ENCODE measurements around the gene NUDT9. TPM values are rescaled to one million over a fixed set of nuclear protein-coding genes. Genes with fewer than 3 reads are reported as not detected.
"Not testable (repeated sequence)": the region's sequence is repeated elsewhere in the genome, so short reads cannot be mapped to it uniquely, and the experiment has no call there.

Gene NUDT9, protein sequence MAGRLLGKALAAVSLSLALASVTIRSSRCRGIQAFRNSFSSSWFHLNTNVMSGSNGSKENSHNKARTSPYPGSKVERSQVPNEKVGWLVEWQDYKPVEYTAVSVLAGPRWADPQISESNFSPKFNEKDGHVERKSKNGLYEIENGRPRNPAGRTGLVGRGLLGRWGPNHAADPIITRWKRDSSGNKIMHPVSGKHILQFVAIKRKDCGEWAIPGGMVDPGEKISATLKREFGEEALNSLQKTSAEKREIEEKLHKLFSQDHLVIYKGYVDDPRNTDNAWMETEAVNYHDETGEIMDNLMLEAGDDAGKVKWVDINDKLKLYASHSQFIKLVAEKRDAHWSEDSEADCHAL
- polyA plus RNA-seq = 10 to 100 TPM; 25.7 to 39.8 TPM

DNA sequence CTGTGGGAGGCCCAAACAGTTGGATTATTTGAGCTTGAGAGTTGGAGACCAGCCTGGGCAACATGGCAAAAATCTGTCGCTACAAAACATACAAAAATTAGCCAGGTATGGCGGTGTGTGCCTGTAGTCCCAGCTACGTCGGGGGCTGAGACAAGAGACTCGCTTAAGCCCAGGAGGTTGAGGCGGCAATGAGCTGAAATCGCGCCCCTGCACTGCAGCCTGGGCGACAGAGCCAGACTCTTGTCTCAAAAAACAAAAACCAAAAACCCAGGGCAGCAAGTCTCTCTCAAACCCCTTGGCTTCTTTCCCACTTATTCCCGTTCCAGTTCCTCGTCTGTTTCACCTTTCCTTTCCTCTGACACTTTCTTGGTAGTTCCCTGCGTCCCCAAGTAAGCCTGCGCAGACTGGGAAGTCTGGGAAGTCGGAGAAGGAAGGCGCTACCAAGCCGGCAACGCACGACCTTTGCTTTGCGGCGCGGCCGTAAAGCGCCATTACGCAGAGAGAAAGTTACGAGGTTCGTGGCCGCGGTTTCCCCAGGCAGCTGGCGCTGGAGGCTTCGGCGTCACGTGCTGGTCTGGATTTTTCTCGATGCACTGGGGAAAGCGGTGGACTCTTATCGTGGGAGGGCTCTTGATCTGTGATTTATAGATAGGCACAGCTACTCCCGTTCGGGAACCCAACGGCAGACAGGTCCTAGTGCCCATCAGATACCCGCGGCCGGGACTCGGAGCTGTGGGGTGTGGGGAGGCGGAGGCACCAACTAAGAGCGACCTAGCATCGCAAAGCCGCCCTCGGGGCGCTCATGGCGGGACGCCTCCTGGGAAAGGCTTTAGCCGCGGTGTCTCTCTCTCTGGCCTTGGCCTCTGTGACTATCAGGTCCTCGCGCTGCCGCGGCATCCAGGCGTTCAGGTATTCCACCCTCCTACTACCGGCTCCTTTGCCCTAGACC lies at the start of gene NUDT9:
NUDT9 (plus strand) TSS at position 470 of the 949 bp plus-strand sequence; CDS start at position 803, 333 bp downstream.
- 0 to 1% methylated on average over 58 of the region's 58 CpGs for WGBS, 2 donors
- Histone ChIP-seq H3K27me3 (ENCODE audit: control insufficient read depth in 1 of 2, insufficient read depth in 2 of 2, low read length in 2 of 2) (no peaks in the 10 kb centered on the region), H3K36me3 (ENCODE audit: control insufficient read depth in 2 of 2, insufficient read depth in 2 of 2, low read length in 1 of 2) (no peaks in the 10 kb centered on the region), H3K4me3 (ENCODE audit: low read depth in 1 of 2, low read length in 2 of 2) (peak within 1 kb of the TSS; percentile 72 to 99), H3K4me1 (ENCODE audit: control insufficient read depth in 2 of 2, insufficient read depth in 2 of 2, low read length in 1 of 2) (peaks cover 0 to 5% of the 10 kb centered on the region in 2 donors), H3K27ac (ENCODE audit: low read depth in 2 of 2, low read length in 1 of 2) (peak within 1 kb of the TSS; percentile 95 to 98), H3K9me3 (ENCODE audit: control insufficient read depth in 2 of 2, insufficient read depth in 1 of 2, low read depth in 1 of 2, low read length in 1 of 2) (no peaks in the 10 kb centered on the region)

DNA sequence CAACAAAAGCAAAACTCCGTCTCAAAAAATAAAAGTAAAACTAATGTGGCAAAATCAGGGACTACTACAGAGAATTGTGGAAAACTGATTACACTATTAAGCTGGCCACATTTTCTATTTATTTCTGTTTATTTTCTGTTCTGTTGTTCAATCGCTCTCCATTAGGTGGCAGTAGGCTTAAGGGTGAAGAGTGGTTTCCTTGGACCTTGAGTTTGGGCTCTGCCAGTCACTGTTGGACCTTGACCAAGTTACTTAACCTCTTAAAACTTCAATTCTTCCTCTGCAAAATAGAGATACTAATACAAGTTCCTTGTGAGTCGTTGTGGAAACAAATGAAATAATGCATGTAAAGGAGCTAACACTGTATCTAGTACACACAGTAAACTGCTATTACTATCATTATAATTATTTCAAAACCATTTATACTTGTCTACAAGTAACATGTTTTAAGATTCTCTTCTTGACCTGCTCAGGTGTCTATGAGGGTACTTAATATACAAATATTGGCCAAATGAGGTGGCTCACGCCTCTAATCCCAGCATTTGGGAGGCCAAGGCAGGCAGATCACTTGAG lies 46.6 kb upstream of the NUDT9 start:
- H3K27ac ChIP-seq (ENCODE audit: low read depth in 2 of 2, low read length in 1 of 2) = no peak overlapping the region
- H3K27me3 ChIP-seq (ENCODE audit: control insufficient read depth in 1 of 2, insufficient read depth in 2 of 2, low read length in 2 of 2) = no peaks in the 10 kb centered on the region
- no peaks in the 10 kb centered on the region for H3K4me1 ChIP-seq (ENCODE audit: control insufficient read depth in 2 of 2, insufficient read depth in 2 of 2, low read length in 1 of 2)
- H3K9me3 ChIP-seq (ENCODE audit: control insufficient read depth in 2 of 2, insufficient read depth in 1 of 2, low read depth in 1 of 2, low read length in 1 of 2) = no peaks in the 10 kb centered on the region
- H3K36me3 ChIP-seq (ENCODE audit: control insufficient read depth in 2 of 2, insufficient read depth in 2 of 2, low read length in 1 of 2) = peaks cover 3 to 5% of the 10 kb centered on the region in 2 donors
- 47 to 53% methylated on average over 4 of the region's 4 CpGs for WGBS, 2 donors
- no peak overlapping the region for H3K4me3 ChIP-seq (ENCODE audit: low read depth in 1 of 2, low read length in 2 of 2)

DNA sequence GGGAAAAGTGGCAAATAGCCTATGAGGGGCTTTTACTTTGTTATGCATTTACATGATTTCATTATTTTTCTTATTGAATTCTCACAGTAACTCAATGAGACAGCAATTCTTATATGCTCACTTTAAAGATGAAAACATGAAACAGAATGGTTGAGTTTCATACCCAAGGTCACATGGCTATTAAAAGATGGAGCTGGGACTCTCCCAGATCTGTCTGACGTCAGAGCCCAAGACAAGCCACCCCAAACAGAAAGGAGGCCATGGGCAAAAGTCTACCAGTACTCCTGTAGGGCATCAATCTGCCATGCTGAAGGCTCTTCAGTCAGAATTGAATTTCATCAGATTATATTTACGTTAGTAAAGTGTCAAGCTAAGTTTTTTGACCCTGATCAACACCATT lies 44.6 kb upstream of the NUDT9 start:
- Histone ChIP-seq H3K4me1 (ENCODE audit: control insufficient read depth in 2 of 2, insufficient read depth in 2 of 2, low read length in 1 of 2) (no peaks in the 10 kb centered on the region), H3K9me3 (ENCODE audit: control insufficient read depth in 2 of 2, insufficient read depth in 1 of 2, low read depth in 1 of 2, low read length in 1 of 2) (no peaks in the 10 kb centered on the region), H3K36me3 (ENCODE audit: control insufficient read depth in 2 of 2, insufficient read depth in 2 of 2, low read length in 1 of 2) (peaks cover 0 to 2% of the 10 kb centered on the region in 2 donors), H3K4me3 (ENCODE audit: low read depth in 1 of 2, low read length in 2 of 2) (no peak overlapping the region), H3K27ac (ENCODE audit: low read depth in 2 of 2, low read length in 1 of 2) (no peak overlapping the region), H3K27me3 (ENCODE audit: control insufficient read depth in 1 of 2, insufficient read depth in 2 of 2, low read length in 2 of 2) (no peaks in the 10 kb centered on the region)
- WGBS, 2 donors = 81 to 83% methylated on average over 2 of the region's 2 CpGs

DNA sequence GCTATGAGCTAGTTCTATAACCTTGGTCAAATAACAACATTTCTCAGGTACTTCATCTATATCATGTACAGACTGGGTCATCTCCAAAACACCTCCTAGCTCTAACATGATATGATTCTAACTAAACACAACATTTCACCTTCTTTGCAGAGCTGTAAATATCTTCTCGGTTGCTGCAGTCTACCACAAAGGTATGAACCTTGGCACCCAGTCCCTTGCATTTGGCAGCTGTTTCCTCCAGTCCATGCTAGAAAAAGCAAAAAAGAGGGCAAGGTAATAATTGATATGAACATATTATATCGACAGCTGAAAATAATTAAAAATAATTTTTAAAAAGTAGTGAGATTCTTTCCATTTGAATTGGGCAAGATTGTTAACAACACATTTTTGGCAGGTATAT lies 40.3 kb upstream of the NUDT9 start:
- Histone ChIP-seq H3K9me3 (ENCODE audit: control insufficient read depth in 2 of 2, insufficient read depth in 1 of 2, low read depth in 1 of 2, low read length in 1 of 2) (no peaks in the 10 kb centered on the region), H3K4me1 (ENCODE audit: control insufficient read depth in 2 of 2, insufficient read depth in 2 of 2, low read length in 1 of 2) (peaks cover 0 to 3% of the 10 kb centered on the region in 2 donors), H3K27ac (ENCODE audit: low read depth in 2 of 2, low read length in 1 of 2) (no peak overlapping the region), H3K36me3 (ENCODE audit: control insufficient read depth in 2 of 2, insufficient read depth in 2 of 2, low read length in 1 of 2) (no peaks in the 10 kb centered on the region), H3K27me3 (ENCODE audit: control insufficient read depth in 1 of 2, insufficient read depth in 2 of 2, low read length in 2 of 2) (no peaks in the 10 kb centered on the region), H3K4me3 (ENCODE audit: low read depth in 1 of 2, low read length in 2 of 2) (no peak overlapping the region)
- WGBS, 2 donors = 62 to 71% methylated on average over 2 of the region's 2 CpGs

DNA sequence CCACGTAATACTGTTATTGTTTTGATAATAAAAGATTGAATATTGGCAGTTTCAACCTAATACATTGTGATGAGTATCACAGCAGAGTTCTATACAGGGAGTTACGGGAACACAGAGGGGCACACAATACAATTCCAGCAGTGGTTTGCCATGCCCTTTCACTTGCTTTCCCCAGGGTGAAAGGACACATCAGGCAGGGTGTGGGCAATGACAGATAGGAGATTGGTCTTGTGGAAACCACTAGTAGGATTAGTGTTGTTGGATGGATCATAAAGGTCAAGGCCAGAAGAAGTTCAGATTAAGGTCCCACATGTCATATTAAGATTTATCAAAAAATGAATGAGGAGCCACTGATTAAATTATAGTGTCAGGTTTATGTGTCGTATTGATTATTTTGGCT lies 39.4 kb upstream of the NUDT9 start:
- Histone ChIP-seq H3K4me3 (ENCODE audit: low read depth in 1 of 2, low read length in 2 of 2) (no peak overlapping the region), H3K36me3 (ENCODE audit: control insufficient read depth in 2 of 2, insufficient read depth in 2 of 2, low read length in 1 of 2) (no peaks in the 10 kb centered on the region), H3K4me1 (ENCODE audit: control insufficient read depth in 2 of 2, insufficient read depth in 2 of 2, low read length in 1 of 2) (peaks cover 0 to 3% of the 10 kb centered on the region in 2 donors), H3K27me3 (ENCODE audit: control insufficient read depth in 1 of 2, insufficient read depth in 2 of 2, low read length in 2 of 2) (no peaks in the 10 kb centered on the region), H3K27ac (ENCODE audit: low read depth in 2 of 2, low read length in 1 of 2) (no peak overlapping the region), H3K9me3 (ENCODE audit: control insufficient read depth in 2 of 2, insufficient read depth in 1 of 2, low read depth in 1 of 2, low read length in 1 of 2) (no peaks in the 10 kb centered on the region)
- 82 to 89% methylated on average over 3 of the region's 3 CpGs for WGBS, 2 donors

DNA sequence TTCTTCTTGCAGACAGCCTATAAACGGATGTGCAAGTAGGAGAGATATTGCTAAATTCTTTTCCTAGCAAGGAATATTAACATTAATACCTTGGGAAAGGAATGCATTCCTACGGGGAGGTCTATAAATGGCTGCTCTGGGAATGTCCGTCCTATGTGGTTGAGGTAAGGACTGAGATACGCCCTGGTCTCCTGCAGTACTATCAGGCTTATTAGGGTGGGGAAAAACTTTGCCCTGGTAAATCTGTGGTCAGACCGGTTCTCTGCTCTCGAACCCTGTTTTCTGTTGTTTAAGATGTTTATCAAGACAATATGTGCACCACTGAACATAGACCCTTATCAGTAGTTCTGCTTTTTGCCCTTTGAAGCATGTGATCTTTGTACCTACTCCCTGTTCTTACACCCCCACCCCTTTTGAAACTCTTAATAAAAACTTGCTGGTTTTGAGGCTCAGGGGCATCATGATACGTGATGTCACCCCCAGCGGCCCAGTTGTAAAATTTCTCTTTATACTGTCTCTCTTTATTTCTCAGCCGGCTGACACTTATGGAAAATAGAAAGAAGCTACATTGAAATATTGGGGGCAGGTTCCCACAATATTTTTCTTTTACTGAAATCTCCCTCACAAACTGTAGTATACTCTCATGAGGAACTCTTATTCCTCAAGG lies 37.8 kb upstream of the NUDT9 start:
- not testable (repeated sequence) for H3K27me3 ChIP-seq (ENCODE audit: control insufficient read depth in 1 of 2, insufficient read depth in 2 of 2, low read length in 2 of 2); H3K27ac ChIP-seq (ENCODE audit: low read depth in 2 of 2, low read length in 1 of 2); H3K4me3 ChIP-seq (ENCODE audit: low read depth in 1 of 2, low read length in 2 of 2); H3K36me3 ChIP-seq (ENCODE audit: control insufficient read depth in 2 of 2, insufficient read depth in 2 of 2, low read length in 1 of 2); H3K4me1 ChIP-seq (ENCODE audit: control insufficient read depth in 2 of 2, insufficient read depth in 2 of 2, low read length in 1 of 2); H3K9me3 ChIP-seq (ENCODE audit: control insufficient read depth in 2 of 2, insufficient read depth in 1 of 2, low read depth in 1 of 2, low read length in 1 of 2)
- WGBS, 2 donors = 84 to 90% methylated on average over 9 of the region's 9 CpGs

DNA sequence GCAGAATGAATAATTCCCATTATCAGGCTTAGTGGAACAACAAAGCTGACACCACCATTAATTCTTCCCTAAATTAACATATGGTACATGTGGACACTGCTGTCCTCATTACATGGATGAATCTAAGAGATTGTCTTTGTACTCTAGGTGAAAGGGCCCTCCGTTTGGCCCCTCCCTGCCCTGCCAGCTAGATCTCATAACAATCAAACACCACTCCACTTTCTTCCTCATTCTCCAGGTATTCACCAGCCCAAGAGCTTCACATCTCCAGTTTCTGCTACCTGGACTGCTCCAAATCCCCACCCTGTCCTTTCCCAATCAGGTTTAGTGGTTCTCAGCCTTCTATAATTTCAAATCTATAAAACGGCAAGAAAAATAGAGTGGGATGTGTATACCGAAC lies 35.1 kb upstream of the NUDT9 start:
- Histone ChIP-seq H3K27me3 (ENCODE audit: control insufficient read depth in 1 of 2, insufficient read depth in 2 of 2, low read length in 2 of 2) (no peaks in the 10 kb centered on the region), H3K36me3 (ENCODE audit: control insufficient read depth in 2 of 2, insufficient read depth in 2 of 2, low read length in 1 of 2) (no peaks in the 10 kb centered on the region), H3K9me3 (ENCODE audit: control insufficient read depth in 2 of 2, insufficient read depth in 1 of 2, low read depth in 1 of 2, low read length in 1 of 2) (no peaks in the 10 kb centered on the region), H3K27ac (ENCODE audit: low read depth in 2 of 2, low read length in 1 of 2) (no peak overlapping the region), H3K4me3 (ENCODE audit: low read depth in 1 of 2, low read length in 2 of 2) (no peak overlapping the region), H3K4me1 (ENCODE audit: control insufficient read depth in 2 of 2, insufficient read depth in 2 of 2, low read length in 1 of 2) (peaks cover 0 to 5% of the 10 kb centered on the region in 2 donors)
- 85 to 89% methylated on average over 3 of the region's 3 CpGs for WGBS, 2 donors

DNA sequence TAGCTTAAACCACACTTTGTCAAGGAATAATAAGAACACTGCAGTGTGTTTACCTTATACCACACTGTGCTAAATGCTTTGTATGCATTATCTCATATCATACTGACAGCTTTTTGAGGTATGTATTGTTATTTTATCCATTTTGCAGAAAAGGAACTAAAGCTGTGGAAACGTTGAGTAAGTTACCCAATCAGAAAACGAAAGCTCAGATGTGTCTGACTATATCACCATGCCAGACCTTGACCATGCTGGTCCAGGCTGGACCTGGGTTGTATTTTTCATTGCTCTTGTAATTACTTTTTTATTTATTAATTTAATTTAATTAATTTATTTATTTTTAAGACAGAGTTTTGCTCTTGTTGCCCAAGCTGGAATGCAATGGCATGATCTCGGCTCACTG lies 33.5 kb upstream of the NUDT9 start:
- Histone ChIP-seq H3K27me3 (ENCODE audit: control insufficient read depth in 1 of 2, insufficient read depth in 2 of 2, low read length in 2 of 2) (no peaks in the 10 kb centered on the region), H3K9me3 (ENCODE audit: control insufficient read depth in 2 of 2, insufficient read depth in 1 of 2, low read depth in 1 of 2, low read length in 1 of 2) (no peaks in the 10 kb centered on the region), H3K27ac (ENCODE audit: low read depth in 2 of 2, low read length in 1 of 2) (no peak overlapping the region), H3K4me3 (ENCODE audit: low read depth in 1 of 2, low read length in 2 of 2) (no peak overlapping the region), H3K4me1 (ENCODE audit: control insufficient read depth in 2 of 2, insufficient read depth in 2 of 2, low read length in 1 of 2) (peaks cover 0 to 5% of the 10 kb centered on the region in 2 donors), H3K36me3 (ENCODE audit: control insufficient read depth in 2 of 2, insufficient read depth in 2 of 2, low read length in 1 of 2) (no peaks in the 10 kb centered on the region)
- WGBS, 2 donors = 78 to 79% methylated on average over 3 of the region's 3 CpGs

DNA sequence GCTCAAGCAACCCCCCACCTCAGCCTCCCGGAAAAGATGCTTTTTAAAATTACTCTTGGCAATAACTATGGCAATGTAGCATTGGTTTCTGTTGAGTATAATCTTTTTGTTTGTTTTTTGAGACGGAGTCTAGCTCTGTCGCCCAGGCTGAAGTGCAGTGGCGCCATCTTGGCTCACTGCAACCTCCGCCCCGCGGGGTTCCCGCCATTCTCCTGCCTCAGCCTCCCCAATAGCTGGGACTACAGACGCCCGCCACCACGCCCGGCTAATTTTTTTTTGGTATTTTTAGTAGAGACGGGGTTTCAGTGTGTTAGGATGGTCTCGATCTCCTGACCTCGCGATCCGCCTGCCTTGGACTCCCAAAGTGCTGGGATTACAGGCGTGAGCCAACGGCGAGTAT lies 32.3 kb upstream of the NUDT9 start:
- H3K4me3 ChIP-seq (ENCODE audit: low read depth in 1 of 2, low read length in 2 of 2) = peak overlapping the region in 1 of 2 donors; percentile 86
- not testable (repeated sequence) for H3K4me1 ChIP-seq (ENCODE audit: control insufficient read depth in 2 of 2, insufficient read depth in 2 of 2, low read length in 1 of 2); H3K9me3 ChIP-seq (ENCODE audit: control insufficient read depth in 2 of 2, insufficient read depth in 1 of 2, low read depth in 1 of 2, low read length in 1 of 2); H3K36me3 ChIP-seq (ENCODE audit: control insufficient read depth in 2 of 2, insufficient read depth in 2 of 2, low read length in 1 of 2); H3K27me3 ChIP-seq (ENCODE audit: control insufficient read depth in 1 of 2, insufficient read depth in 2 of 2, low read length in 2 of 2); H3K27ac ChIP-seq (ENCODE audit: low read depth in 2 of 2, low read length in 1 of 2)
- WGBS, 2 donors = 75 to 82% methylated on average over 20 of the region's 20 CpGs
